Measurements from ENCODE around the gene PCDHAC1. TPM values are rescaled to one million over a fixed set of nuclear protein-coding genes. Genes with fewer than 3 reads are reported as not detected.

Gene PCDHAC1
- total RNA-seq, 1 experiment from 2014 or later, result 1.0 TPM

DNA sequence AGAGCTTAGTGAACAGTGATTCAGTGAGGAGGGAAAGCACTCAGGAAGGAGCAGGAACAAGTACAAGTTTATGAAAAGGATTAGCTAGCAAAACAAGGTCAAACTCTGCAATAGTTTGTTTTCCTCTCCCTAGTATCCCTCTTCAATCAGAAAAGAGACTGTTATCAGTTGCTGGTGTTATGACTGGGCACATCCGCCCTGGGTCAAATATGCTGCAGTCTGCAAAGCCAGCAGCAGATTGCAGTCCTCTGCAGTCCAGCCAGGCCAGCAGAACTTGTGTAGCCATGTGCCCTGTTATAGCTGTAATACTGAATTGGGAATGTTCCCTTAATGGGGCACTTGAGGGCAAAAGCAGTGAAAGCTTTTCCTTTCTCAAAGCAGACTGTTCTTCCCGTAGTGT lies 52.2 kb downstream of the PCDHAC1 start (continued):
- TF ChIP-seq ZBTB33 (IDR thresholded peaks at IDR 0.05; ENCODE audit: extremely low read depth, insufficient replicate concordance, low read length), result no peak

DNA sequence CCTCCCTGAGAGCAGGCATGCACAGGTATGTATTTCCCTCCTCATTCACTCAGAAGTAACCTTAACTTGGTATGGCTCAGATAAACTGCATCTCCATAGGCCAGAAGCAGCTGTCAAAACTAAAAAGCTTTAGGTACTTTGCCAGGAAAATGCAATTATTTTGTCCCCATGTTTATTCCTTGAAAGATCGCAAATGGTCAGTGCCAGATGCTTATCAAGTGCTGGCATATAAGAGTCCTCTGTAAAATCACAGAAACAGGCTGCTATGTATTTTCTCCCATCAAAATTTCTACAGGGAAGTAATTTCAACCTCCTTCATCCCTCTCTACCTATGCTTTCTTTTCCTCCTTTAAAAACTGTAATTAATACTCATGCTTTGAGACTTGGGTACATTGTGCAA lies 52.9 kb downstream of the PCDHAC1 start:
- Histone ChIP-seq H2AFZ (ENCODE audit: low read depth, low read length, poor library complexity, severe bottlenecking) (no peak overlapping the region), H3K27ac (ENCODE audit: low read depth, low read length) (no peak overlapping the region), H3K36me3 (ENCODE audit: control insufficient read depth in 1 of 2, insufficient read depth in 2 of 2, low read length in 2 of 2) (no peaks in the 10 kb centered on the region), H4K20me1 (ENCODE audit: insufficient read depth) (no peaks in the 10 kb centered on the region), H3K4me1 (ENCODE audit: control insufficient read depth in 1 of 2, insufficient read depth in 2 of 2, low read length in 2 of 2) (no peaks in the 10 kb centered on the region), H3K9me3 (ENCODE audit: control insufficient read depth in 1 of 2, insufficient read depth in 1 of 2, low read depth in 1 of 2, low read length in 2 of 2) (no peaks in the 10 kb centered on the region), H3K27me3 (ENCODE audit: insufficient read depth, low read length) (no peaks in the 10 kb centered on the region), H3K9me2 (ENCODE audit: insufficient read depth) (no peaks in the 10 kb centered on the region), H3K9ac (ENCODE audit: low read length) (no peak overlapping the region), H3K79me2 (ENCODE audit: insufficient read depth, low read length) (no peaks in the 10 kb centered on the region), H3K4me3 (replicated peaks in 1 of 2; ENCODE audit: low read depth in 1 of 2, low read length in 2 of 2) (no peak overlapping the region), H3K4me2 (ENCODE audit: low read length) (no peak overlapping the region)
- POLR2A ChIA-PET, result no interaction called here
- intact Hi-C loops (cut with micrococcal nuclease), result no loop called here
- BruUV-seq (replicated peaks), result no TSS peak
- RAD21 ChIA-PET (ENCODE audit: low non-redundant PET in 1 of 2, low total read pairs in 2 of 2, uncharacterized antibody in 2 of 2, unreplicated experiment in 2 of 2), result no interaction called here
- CTCF ChIA-PET, result no interaction called here
- TF ChIP-seq POLR2A (IDR thresholded peaks at IDR 0.05; ENCODE audit: borderline replicate concordance, extremely low read depth, insufficient read depth, insufficient read length) (no peak), CEBPB (IDR thresholded peaks at IDR 0.05; ENCODE audit: low read depth) (no peak), YY1 (IDR thresholded peaks at IDR 0.05; ENCODE audit: extremely low read depth, insufficient replicate concordance, low read depth, low read length) (no peak), ZFX (IDR thresholded peaks at IDR 0.05) (no peak), EZH2phosphoT487 (IDR thresholded peaks at IDR 0.05; ENCODE audit: borderline replicate concordance) (no peak), CBX3 (IDR thresholded peaks at IDR 0.05; ENCODE audit: low read depth) (no peak), SRF (IDR thresholded peaks at IDR 0.05; ENCODE audit: low read depth) (no peak), FOSL1 (IDR thresholded peaks at IDR 0.05; ENCODE audit: low read depth) (no peak), EGR1 (IDR thresholded peaks at IDR 0.05; ENCODE audit: low read depth) (no peak), ZNF274 (IDR thresholded peaks at IDR 0.05; ENCODE audit: low read depth, low read length) (no peak), EZH2 (IDR thresholded peaks at IDR 0.05) (no peak), CTCF (IDR thresholded peaks at IDR 0.05 in 2 of 3, conservative IDR thresholded peaks at IDR 0.05 in 1 of 3; ENCODE audit: borderline replicate concordance in 1 of 3, insufficient read depth in 1 of 3, low read depth in 2 of 3, low read length in 2 of 3) (no peak)
- TF ChIP-seq, protein P1, sequence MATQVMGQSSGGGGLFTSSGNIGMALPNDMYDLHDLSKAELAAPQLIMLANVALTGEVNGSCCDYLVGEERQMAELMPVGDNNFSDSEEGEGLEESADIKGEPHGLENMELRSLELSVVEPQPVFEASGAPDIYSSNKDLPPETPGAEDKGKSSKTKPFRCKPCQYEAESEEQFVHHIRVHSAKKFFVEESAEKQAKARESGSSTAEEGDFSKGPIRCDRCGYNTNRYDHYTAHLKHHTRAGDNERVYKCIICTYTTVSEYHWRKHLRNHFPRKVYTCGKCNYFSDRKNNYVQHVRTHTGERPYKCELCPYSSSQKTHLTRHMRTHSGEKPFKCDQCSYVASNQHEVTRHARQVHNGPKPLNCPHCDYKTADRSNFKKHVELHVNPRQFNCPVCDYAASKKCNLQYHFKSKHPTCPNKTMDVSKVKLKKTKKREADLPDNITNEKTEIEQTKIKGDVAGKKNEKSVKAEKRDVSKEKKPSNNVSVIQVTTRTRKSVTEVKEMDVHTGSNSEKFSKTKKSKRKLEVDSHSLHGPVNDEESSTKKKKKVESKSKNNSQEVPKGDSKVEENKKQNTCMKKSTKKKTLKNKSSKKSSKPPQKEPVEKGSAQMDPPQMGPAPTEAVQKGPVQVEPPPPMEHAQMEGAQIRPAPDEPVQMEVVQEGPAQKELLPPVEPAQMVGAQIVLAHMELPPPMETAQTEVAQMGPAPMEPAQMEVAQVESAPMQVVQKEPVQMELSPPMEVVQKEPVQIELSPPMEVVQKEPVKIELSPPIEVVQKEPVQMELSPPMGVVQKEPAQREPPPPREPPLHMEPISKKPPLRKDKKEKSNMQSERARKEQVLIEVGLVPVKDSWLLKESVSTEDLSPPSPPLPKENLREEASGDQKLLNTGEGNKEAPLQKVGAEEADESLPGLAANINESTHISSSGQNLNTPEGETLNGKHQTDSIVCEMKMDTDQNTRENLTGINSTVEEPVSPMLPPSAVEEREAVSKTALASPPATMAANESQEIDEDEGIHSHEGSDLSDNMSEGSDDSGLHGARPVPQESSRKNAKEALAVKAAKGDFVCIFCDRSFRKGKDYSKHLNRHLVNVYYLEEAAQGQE (IDR thresholded peaks at IDR 0.05; ENCODE audit: low read depth), result no peak
- ATAC-seq (no peak), DNase-seq (ENCODE audit: low read depth, low spot score) (no peak)
